Nephron (organoid): Measurements from ENCODE around the gene KERA.

Source experiments
- H3K27ac Mint-ChIP-seq, 3 experiments: 2 replicates each; pipeline ENCODE4 v1.8.0; 2020; ENCODE audit warnings: mixed read lengths in 3 of 3, mild to moderate bottlenecking in 2 of 3, moderate library complexity in 1 of 3
- H3K27me3 Mint-ChIP-seq: 2 replicates; pipeline ENCODE4 v1.8.0; 2021; ENCODE audit warnings: low read depth, mild to moderate bottlenecking, moderate library complexity, mixed read lengths
- H3K36me3 Mint-ChIP-seq: 2 replicates; pipeline ENCODE4 v1.8.0; 2020; ENCODE audit warnings: low read depth, mixed read lengths
- H3K4me1 Mint-ChIP-seq: 2 replicates; pipeline ENCODE4 v1.8.0; 2020; ENCODE audit warnings: mixed read lengths
- H3K4me3 Mint-ChIP-seq, 3 experiments: 2 replicates each; pipeline ENCODE4 v1.8.0; 2020; ENCODE audit warnings: mild to moderate bottlenecking in 3 of 3, mixed read lengths in 3 of 3, moderate library complexity in 2 of 3
- H3K9me3 Mint-ChIP-seq: 2 replicates; pipeline ENCODE4 v1.8.0; 2020; ENCODE audit warnings: mixed read lengths
- CTCF ChIP-seq, 3 experiments: fragments of 200-600 bp; sonication (generic); IDR thresholded peaks; one replicate each; pipeline ENCODE4 v1.5.0; 2021; ENCODE audit warnings: antibody characterized with exemption in 3 of 3; ENCODE audit not compliant: unreplicated experiment in 3 of 3

The KERA gene

GRCh38 chr12:91017511-91018263, 40.1 kb downstream of the KERA start:
- Mint-ChIP-seq H3K4me1 (no peaks in the 10 kb centered on the region), H3K27me3 (no peaks in the 10 kb centered on the region), H3K36me3 (no peaks in the 10 kb centered on the region), H3K27ac (no peak overlapping the region), H3K4me3 (no peak overlapping the region), H3K9me3 (peaks cover 15% of the 10 kb centered on the region)
- no peak for TF ChIP-seq CTCF (IDR thresholded peaks at IDR 0.05; ENCODE audit: unreplicated experiment in 3 of 3)

- Mint-ChIP-seq H3K27me3 (no peaks in the 10 kb centered on the region), H3K36me3 (no peaks in the 10 kb centered on the region), H3K27ac (no peak overlapping the region)
These were observed 40.8 kb downstream of the KERA start for GRCh38 chr12:91017043-91017442.

GRCh38 chr12:91009319-91009950, 48.4 kb downstream of the KERA start:
- Mint-ChIP-seq H3K4me3 (no peak overlapping the region), H3K9me3 (peaks cover 10% of the 10 kb centered on the region), H3K27me3 (peaks cover 4% of the 10 kb centered on the region), H3K27ac (no peak overlapping the region), H3K4me1 (peaks cover 10% of the 10 kb centered on the region), H3K36me3 (no peaks in the 10 kb centered on the region)
- no peak for TF ChIP-seq CTCF (IDR thresholded peaks at IDR 0.05; ENCODE audit: unreplicated experiment in 3 of 3)

More at GRCh38 chr12:91017043-91017442, 40.8 kb downstream of the KERA start:
- TF ChIP-seq CTCF (IDR thresholded peaks at IDR 0.05; ENCODE audit: unreplicated experiment in 3 of 3) = no peak
- Mint-ChIP-seq H3K9me3 (peaks cover 15% of the 10 kb centered on the region), H3K4me3 (no peak overlapping the region), H3K4me1 (peaks cover 4% of the 10 kb centered on the region)

- no peak for TF ChIP-seq CTCF (IDR thresholded peaks at IDR 0.05; ENCODE audit: unreplicated experiment in 3 of 3)
- Mint-ChIP-seq H3K9me3 (no peaks in the 10 kb centered on the region), H3K36me3 (no peaks in the 10 kb centered on the region), H3K27me3 (peaks cover 4% of the 10 kb centered on the region), H3K27ac (no peak overlapping the region), H3K4me1 (peaks cover 10% of the 10 kb centered on the region), H3K4me3 (no peak overlapping the region)
These were observed 50.1 kb downstream of the KERA start for GRCh38 chr12:91007531-91008290.

DNA sequence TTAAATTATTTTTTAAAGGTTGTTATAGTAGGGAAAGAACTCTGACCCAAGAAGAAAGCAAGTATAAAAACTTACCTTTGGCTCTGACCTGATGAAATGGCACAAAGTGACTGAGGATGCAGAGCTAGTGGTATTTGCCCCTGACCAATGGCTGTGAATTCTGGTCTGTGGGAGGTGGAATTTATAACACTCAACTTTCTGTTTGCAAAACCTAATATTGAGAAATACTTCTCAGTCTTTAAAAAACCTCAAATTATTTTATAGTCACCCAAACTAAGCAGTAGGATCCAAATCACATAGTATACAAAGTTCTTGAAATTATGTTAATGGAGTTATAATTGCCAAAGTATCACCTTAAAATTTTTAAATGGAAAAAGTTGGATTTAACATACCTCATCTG, 53.0 kb downstream of the KERA start, which contains the start of gene EPYC:
EPYC (minus strand) TSS at position 101 of the 400 bp plus-strand sequence. CDS start 2,407 bp downstream, outside the sequence.
- Mint-ChIP-seq H3K9me3 (no peaks in the 10 kb centered on the region), H3K4me1 (peaks cover 6% of the 10 kb centered on the region), H3K36me3 (no peaks in the 10 kb centered on the region), H3K27me3 (peaks cover 4% of the 10 kb centered on the region), H3K27ac (no peak within 1 kb of the TSS), H3K4me3 (no peak within 1 kb of the TSS)
- no peak for TF ChIP-seq CTCF (IDR thresholded peaks at IDR 0.05; ENCODE audit: unreplicated experiment in 3 of 3)
